Activated CD8-positive, alpha-beta memory T cell treated with anti-CD3 and anti-CD28 coated beads for 1 hour (primary cell): Measurements from ENCODE around the gene CACNG7.
"Not testable (repeated sequence)": the region's sequence is repeated elsewhere in the genome, so short reads cannot be mapped to it uniquely, and the experiment has no call there.

Experiments
- DNase-seq, 2 donors: peaks; one replicate each; pipeline ENCODE4 v3.0.0-alpha.2; 2020; ENCODE audit warnings: low read depth in 1 of 2; ENCODE audit errors: extremely low read depth in 1 of 2

CACNG7 gene

DNA sequence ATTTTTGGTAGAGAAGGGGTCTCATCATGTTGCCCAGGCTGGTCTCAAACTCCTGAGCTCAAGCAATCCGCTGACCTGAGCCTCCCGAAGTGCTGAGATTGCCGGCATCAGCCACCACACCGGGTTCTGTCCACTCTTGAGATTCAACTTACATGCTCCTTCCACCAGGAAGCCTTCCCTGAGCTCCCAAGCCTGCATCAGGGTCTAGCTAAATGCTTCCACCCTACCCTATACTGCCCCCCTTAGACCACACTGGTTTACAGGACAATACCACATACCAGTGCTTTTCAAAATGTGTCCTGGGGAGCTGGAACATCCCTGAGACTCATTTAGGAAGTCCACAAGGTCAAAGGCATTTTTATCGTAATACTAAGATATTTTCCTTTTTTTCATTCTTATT, 38.5 kb downstream of the CACNG7 start:
- DNase-seq: no peak

DNA sequence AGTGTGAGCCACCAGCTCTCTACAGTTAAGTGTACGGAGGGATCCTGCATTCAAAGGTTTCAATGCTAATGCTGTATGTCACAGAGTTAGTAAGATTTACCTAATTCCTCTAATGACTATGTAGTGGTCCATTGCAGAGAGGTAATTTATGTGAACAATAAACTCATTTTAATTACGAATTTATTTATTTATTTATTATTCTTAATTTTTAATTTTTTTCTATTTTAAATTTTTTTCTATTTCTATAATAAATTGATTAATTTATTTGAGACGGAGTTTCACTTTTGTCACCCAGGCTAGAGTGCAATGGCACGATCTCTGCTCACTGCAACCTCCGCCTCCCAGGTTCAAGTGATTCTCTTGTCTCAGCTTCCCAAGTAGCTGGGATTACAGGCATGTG, 39.5 kb downstream of the CACNG7 start:
- not testable (repeated sequence) for DNase-seq

DNA sequence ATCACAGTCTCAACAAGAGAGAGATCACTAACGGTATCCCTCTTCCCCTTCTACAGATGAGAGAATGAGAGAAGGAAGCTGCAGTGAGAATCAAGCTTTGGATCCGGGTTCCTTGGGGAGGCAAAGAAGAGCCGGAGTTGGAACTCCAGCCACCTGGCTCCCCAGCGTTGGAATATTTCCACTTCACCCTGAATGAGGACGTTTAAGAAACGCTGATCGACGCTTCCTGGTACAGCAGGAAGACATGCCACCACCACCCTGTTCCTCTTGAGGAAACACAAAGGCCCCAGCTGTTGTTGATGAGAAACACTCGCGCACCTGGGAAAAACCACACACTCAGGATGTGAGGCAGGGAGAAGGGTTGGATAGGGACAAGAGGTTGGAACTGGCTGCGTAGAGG, 42.4 kb downstream of the CACNG7 start:
- DNase-seq: no peak

DNA sequence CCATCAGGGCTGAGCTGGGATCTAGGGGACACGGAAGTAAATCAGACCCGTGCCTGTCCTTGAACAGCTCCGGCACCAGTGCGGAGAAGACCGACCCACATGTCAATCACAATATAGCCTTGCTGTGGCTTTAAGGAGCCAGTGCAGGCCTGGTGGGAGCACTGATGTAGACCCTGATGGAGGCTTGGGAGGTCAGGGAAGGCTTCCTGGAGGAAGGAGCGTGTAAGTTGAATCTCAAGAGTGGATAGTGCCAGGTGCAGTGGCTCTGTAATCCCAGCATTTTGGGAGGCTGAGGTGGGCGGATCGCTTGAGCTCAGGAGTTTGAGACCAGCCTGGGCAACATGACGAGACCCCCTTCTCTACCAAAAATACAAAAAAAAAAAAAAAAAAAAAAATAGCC, 42.9 kb downstream of the CACNG7 start:
- DNase-seq: no peak

DNA sequence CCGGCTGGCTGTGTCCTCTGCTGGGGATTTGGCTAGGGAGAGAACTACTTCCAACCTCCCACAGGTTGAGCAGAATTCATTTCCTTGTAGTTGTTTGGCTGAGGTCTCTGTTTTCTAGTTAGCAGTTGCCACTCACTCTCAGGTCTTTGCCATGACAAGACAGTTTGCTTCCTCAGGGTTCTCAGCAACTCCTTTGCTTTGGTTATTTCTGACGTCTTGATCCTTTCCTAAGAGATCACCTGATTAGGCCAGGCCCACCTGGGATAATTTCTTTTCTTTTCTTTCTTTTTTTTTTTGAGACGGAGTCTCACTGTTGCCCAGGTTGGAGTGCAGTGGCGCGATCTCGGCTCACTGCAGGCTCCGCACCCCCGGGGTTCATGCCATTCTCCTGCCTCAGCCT, 44.3 kb downstream of the CACNG7 start:
- DNase-seq: no peak

DNA sequence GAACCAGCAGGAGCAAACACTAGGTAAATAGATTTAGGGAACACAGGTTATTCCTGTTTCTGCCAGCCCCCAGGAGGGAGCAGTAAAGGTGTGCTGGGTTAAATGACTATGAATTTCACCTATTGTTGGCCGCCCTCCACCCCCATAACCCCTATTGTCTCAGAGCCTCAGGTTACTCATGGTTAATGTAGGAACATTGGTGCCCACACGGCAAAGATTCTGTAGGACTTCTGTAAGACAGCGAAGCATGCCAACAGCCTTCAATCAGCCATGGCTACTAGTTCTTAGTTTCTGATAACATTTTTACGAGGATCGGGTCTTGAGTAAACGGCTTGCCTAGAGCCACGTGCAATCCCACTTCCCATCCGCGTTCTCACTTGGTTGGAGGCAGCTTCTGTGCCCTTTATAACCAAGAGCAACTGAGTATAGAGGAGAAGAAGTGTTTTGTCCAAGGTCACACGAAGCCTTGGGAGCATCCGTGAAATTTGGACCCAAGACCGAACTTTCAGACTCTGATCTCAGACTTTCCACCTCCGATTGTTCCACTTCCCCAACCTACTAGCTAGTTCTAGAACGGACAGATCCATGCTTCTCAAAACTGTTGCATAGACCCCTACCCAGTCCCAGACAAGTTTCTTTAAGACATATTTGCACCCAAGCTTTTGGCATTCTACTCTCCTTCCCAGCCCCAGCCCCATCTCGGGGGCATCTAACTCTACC, 48.5 kb downstream of the CACNG7 start:
- DNase-seq: no peak

DNA sequence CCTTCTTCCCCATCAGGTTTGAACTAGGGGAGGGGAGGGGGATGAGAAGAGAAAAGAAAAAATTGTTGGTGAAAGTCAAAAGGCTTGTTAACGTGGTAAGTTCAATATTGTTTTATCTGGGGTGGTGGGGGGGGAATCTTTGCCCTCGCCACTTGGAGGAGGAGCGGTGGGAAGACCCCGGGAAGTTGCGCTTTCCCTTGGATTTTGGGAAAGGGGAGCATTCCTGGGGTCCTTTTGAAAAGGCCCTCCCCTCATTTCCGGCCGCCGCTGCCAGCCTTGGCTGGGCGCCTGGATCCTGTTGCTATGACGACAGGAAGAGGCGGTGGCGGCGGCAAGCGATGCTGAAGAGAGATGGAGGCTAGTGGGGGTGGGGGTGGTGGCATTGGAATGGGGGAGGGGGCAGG, 49.1 kb downstream of the CACNG7 start:
- DNase-seq: no peak

DNA sequence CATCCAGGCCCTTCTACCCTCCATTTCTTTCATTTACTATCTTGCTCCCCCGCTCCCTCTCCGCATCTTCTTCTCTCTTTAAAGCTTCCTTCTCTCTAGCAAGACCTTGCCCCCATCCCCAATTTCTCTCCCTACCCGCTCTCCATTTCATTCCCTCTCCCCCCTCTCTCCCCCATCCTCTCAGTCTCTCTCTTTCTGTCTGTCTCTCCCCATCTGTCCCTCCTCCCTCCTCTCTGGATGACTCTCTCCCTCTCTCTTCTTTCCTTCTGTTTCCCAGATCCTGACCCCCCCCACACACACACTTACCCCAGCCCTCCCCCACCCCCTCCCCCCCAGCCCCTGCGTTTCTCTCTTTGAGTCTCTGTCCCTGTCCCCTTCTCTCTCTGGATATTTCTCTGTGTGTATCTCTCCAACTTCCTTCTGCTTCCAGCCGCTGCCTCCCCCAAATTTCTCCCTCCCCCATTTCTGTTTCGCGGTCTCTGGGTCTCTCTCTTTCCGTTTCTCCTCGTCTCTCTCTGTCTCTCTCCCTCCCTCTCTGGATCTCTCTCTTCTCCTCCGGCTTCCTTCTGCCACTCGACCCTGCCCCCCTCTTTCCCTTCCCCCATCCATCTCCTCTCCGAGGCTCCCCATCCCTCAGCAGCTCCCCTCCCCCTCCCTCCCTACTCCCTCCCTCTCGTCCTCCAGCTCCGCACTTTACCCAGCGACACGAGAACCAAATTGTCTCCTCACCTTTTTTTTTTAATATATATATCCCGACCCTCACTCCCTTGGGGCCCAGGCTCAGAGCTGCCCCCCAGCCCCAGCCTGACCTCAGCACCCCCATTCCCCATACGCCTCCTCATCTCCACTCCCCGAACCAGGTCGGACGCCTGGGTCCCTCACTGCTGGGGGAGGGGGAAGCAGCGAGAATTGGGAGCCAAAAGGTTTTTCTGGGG, 50.0 kb downstream of the CACNG7 start:
- no peak for DNase-seq

DNA sequence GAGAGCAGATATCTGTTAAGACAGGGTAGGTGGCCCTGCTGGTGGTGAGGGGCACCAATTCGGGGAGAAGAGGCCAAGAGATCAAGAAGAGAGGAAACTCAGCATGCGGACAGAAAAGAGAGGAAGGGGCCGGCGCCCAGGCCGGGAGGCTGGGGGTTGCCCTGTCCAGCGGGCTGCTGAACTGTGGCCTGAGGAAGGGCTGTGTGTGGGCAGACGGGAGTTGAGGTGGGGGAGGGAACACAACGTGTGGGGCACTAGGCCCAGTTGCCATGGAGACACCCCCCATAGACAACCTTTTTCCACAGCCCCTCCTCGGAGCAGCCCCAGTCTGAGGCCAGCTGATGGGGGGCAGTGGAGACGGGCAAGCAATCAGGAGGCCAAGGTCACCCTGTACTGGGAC, 51.1 kb downstream of the CACNG7 start:
- no peak for DNase-seq

DNA sequence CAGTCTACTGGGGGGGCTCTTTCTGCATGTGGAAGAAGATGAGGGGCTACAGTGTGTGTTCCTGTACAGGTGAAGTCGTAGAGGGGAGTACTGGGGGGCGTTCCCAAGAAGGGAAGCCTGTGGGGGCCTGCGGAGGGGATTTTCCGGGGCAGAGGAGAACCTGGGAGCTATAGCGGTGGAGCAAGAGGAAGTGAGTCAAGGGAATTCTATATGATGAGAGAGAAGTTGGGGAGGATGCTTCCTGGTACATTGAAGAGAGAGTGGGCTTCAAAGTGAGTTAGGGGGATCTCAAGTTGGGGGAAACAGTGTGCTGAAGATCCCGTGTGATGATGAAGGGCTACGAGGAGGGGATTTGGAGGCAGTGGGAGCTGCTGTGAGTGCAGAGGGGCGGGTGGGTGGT, 51.8 kb downstream of the CACNG7 start:
- DNase-seq: no peak

DNA sequence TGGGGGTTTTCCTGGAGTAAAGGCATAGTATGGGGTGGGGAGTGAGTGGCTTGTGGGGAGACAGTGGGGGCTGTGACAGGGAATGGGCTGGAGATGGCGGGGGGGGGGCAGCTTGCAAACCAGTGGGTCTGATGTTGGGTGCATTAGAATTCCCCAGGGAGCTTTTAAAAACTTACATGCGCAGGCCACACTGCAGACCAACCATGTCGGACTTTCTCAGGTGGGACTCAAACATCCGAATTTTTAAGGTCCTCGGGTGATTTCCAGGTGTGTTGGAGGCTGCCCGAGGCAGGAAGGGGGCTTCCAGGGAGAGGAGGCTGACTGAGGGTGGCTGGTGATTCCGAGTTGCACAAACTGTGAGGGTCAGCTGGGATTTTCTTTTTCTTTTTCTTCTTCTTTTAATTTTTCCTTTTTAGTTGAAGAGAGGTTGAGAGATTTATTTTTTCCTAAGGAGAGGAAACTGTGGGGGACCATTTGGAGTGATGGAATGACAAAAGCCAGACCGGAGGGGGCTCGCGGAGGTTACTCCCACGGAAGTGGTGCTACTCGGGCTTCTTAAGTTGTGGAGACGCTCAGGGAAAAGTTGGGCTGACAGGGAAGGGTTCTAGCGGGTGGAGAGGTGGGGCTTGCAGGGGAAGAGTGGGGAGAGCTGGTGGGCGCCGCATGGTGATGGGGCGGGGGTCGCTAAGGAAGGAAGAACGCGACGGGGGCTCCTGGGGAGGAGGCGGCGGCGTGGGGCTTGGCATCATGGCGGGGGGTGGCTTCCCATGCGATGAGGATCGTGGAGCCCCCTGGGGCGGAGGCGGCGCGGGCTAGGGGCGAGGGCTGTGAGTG, 52.7 kb downstream of the CACNG7 start:
- DNase-seq: no peak

DNA sequence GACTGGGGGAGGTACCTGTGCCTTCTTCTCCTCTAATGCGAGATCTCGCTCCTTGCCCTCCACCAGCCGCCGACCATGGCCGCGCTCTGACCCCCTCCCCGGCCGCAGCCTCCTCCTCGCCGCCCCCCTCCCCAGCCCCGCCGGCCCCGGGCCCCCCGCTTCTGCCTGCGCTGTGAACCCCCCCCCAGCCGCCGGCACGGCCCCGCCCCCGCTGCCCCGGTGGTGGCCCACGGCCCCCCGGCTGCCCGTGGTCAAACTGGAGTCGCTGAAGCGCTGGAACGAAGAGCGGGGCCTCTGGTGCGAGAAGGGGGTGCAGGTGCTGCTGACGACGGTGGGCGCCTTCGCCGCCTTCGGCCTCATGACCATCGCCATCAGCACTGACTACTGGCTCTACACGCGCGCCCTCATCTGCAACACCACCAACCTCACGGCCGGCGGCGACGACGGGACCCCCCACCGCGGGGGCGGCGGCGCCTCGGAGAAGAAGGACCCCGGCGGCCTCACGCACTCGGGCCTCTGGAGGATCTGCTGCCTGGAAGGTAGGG, 53.9 kb downstream of the CACNG7 start, which contains the start of gene CACNG8:
TSS of gene CACNG8 (plus strand) at position 51 of the 545 bp plus-strand sequence.
- no peak for DNase-seq

DNA sequence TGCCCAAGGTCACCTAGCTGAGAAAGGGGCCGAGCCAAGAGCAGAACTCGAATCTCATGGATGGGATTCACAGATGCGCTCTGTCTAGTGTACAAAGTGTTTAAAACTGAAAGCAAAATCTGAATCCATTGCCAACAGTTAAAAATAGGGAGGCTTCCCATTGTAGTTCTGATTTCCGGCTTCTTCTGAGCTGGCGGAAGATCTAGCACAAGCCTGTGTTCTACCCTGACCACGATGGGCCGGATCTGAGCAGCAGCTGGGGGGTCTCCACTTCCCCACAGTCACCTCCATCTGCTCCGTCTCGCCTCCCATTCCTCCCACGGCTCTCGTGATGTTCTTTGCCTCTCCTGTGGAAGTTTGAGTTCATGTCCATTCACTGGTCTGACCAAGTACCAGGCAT, 56.0 kb downstream of the CACNG7 start:
- no peak for DNase-seq

DNA sequence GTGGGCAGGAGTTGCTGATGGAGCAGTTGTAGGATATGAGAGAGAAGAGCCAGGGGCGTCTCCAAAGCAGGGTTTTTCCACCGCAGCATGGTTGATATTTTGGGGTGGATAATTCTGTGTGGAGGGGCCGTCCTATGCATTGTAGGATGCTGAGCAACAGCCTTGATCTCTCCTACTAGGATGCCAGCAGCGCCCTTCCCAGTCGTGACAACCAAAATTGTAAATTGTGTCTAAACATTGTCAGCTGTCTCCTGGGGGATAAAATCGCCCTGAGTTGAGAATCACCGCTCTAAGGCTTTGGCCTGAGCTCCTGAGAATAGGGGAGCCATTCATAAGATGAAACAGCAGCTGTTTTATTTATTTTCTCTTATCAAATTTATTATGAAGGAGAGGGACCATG, 57.9 kb downstream of the CACNG7 start:
- DNase-seq: no peak

DNA sequence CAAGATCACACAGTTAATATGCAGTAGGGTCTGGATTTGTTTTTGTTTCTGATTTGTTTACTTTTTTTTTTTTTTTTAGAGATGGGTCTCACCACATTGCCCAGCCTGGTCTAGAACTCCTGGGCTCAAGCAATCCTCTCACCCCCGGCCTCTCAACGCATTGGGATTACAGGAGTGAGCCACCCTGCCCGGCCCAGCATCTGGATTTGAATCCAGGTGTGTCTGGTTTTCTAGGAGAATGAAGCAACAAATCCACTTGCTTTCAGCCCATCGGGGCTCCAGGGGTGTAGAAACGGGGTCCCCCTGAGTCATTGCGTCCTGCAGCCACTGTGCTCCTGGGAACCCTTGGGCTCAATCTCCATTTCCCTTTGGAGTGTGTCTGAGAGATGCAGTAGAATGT, 60.3 kb downstream of the CACNG7 start:
- no peak for DNase-seq

DNA sequence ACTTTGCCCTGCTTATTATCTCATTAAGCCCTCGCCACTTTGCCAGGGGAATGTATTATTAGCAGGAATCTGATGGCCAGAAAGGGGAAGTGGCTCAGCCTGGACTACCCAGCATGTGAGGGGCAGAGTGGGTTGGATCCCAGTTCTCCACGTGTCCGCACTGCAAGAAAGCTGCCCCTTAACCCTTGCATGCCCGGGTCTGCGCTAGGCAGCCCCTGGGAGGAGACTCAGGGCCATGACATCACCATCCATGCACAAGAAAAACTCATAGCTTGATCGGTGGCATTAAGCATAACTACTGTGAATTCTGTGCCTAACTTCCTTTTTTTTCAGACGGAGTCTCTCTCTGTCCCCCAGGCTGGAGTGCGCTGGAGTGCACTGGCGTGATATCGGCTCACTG, 62.6 kb downstream of the CACNG7 start:
- DNase-seq: no peak

DNA sequence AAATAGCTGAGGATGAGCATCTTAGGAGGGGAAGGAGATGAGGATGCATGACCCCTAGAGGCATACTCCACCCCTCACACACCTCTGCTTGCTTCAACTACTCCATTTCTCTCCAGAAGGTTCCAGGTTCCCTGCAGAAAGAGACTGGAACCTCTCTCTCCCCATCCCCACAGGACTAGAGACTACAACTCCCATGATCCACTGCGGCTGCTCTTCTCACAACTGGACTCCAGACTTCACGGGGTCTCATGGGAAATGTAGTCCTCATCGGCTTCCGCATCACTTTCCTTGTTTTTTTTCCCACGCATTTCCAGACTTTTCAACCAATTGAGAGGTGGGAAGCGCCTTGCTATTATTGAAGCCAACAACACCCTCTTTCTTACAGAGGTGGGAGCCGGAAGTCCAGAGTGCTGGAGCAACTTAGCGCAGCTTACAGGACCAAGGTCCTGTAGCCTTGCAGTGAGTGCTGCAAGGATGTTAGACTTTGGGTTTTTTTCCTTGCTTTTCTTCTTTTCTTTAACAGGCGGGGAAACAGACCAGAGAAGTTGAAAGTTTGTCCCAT, 68.4 kb downstream of the CACNG7 start:
- peak; percentile 12 to 36 for DNase-seq

DNA sequence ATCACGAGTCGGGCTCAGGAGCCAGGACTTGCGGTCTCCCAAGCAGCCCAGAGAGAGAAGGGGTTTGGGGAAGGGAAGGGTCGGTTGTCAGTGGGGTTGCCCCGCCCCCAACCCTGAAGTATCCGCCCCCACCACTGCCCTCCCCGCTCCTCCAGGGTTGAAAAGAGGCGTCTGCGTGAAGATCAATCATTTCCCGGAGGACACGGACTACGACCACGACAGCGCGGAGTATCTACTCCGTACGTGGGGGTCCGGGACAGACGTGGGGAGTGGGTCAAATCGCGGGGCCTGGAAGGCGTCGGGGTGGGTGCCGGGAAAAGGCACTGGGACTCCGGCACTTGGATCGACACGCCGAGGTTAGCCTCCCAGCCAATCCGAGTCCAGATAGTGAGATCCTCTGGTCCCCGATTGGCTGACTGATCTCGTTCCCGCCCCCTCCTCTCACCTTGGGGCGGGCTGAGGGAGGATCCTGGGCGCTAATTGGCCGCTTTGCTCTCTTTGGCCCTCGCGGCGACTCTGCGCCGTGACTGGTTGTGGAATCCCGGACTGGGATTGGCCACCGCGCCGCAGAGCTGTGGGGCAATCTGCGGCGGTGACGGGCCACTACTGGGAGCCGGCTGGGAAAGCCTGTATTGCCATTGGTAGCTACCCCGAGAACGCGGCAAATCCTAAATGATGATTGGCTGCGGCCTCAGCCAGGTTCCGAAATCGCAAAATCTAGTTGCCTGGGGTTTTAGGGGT, 69.1 kb downstream of the CACNG7 start:
- no peak for DNase-seq

DNA sequence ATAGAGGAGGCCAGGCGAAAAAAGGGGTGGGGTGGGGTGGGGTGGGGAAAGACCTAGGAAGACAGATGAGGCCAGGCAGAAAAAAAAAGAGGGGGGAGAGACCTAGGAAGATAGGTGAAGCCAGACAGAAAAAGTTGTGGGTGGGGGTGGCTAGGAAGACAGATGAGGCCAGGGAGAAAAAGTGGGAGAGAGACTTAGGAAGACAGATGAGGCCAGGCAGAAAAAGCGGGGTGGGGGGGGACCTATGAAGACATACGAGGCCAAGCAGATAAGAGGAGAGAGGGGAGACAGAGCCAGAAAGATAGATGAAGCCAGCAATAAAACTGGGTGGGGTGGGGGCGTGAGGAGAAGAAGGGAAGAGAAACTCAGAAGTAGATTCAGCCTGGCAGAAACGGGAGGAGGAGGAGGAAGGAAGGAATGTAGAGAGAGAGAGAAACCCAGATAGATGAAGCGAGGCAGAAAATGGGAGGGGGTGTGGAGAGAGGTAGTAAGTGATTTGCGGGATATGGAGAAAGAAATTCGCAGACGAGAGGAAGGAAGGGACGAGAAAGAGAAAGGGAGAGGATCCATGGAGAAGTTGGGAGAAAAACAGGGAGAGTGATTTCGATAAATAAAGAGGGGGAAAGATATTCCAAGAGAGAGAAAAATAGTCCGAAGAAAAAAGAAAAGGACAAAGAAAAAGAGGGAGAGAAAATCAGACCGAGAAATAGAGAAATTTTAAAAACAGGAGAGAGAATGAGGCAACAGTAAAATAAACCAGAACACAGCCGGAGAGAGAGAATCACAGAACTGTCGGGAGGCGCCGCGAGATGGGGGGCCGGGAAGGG, 70.1 kb downstream of the CACNG7 start:
- no peak for DNase-seq
